ENCODE data around the gene SEC24C.

- TF ChIP-seq EP300 (IDR thresholded peaks at IDR 0.05): no peak
- TF ChIP-seq CTCF (IDR thresholded peaks at IDR 0.05): no peak
- TF ChIP-seq POLR2A (IDR thresholded peaks at IDR 0.05): no peak
- TF ChIP-seq POLR2AphosphoS5 (IDR thresholded peaks at IDR 0.05): no peak
Observed at GRCh38 chr10:73762915-73763314, 18.7 kb downstream of the SEC24C start.
